Glutamatergic neuron (in vitro differentiated cells): ENCODE results near the gene IRAK3. TPM values are rescaled to one million over a fixed set of nuclear protein-coding genes. Genes with fewer than 3 reads are reported as not detected.
A peak's percentile ranks its signal among the peaks of the same experiment; 100 is the strongest.

Source experiments
- DNase-seq: peaks from one replicate; pipeline ENCODE4 v3.0.0; 2022
- H3K27ac Mint-ChIP-seq: one replicate; pipeline ENCODE4 v1.8.0; 2020; ENCODE audit warnings: mild to moderate bottlenecking, mixed read lengths, inconsistent platforms; ENCODE audit not compliant: unreplicated experiment
- H3K27me3 Mint-ChIP-seq: one replicate; pipeline ENCODE4 v1.8.0; 2020; ENCODE audit warnings: mild to moderate bottlenecking, moderate library complexity, mixed read lengths, inconsistent platforms; ENCODE audit not compliant: unreplicated experiment
- H3K36me3 Mint-ChIP-seq: one replicate; pipeline ENCODE4 v1.8.0; 2020; ENCODE audit warnings: mild to moderate bottlenecking, mixed read lengths, inconsistent platforms; ENCODE audit not compliant: unreplicated experiment
- H3K4me1 Mint-ChIP-seq: one replicate; pipeline ENCODE4 v1.8.0; 2020; ENCODE audit warnings: mild to moderate bottlenecking, low read depth, mixed read lengths, inconsistent platforms; ENCODE audit not compliant: unreplicated experiment
- H3K4me3 Mint-ChIP-seq: one replicate; pipeline ENCODE4 v1.8.0; 2020; ENCODE audit warnings: mild to moderate bottlenecking, mixed read lengths, inconsistent platforms; ENCODE audit not compliant: unreplicated experiment
- H3K9me3 Mint-ChIP-seq: one replicate; pipeline ENCODE4 v1.8.0; 2020; ENCODE audit warnings: mild to moderate bottlenecking, moderate library complexity, mixed read lengths, inconsistent platforms; ENCODE audit not compliant: unreplicated experiment
- total RNA-seq: library from RNA; stranded (reverse); fragmentation: NEBNext Ultra II Directional; extraction: Animal tissue kit (Norgen Biotek cat#: 25700); gene quantifications from one replicate; pipeline ENCODE4 v1.2.1, GENCODE V29; 2021; ENCODE audit not compliant: unreplicated experiment
- TF ChIP-seq, protein P1 (sequence below): fragments of 200-600 bp; sonication (generic); IDR thresholded peaks from one replicate; pipeline ENCODE4 v1.5.0; 2021; ENCODE audit not compliant: partially characterized antibody, unreplicated experiment

IRAK3 gene
- total RNA-seq, 1 donor from 2014 or later: 3.9 TPM

DNA sequence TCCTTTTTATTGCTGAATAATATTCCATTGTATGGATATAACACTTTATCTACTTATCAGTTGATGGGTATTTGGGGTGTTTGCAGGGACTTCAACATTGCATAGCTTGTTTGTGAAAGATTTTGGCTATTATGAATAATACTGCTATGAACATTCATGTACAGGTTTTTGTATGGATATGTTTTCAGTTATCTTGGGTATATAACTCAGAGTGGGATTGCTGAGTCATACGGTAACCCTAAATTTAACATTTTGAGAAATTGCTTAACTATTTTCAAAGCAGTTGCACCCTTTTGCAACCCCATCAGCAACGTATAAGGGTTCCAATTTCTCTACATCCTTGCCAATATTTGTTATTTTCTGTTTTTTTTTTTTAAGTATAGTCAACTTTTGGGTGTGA lies 86.0 kb downstream of the IRAK3 start:
- Mint-ChIP-seq H3K27me3 (no peaks in the 10 kb centered on the region), H3K4me3 (no peak overlapping the region), H3K9me3 (no peaks in the 10 kb centered on the region), H3K27ac (no peak overlapping the region), H3K4me1 (no peaks in the 10 kb centered on the region), H3K36me3 (no peaks in the 10 kb centered on the region)
- TF ChIP-seq, protein P1, sequence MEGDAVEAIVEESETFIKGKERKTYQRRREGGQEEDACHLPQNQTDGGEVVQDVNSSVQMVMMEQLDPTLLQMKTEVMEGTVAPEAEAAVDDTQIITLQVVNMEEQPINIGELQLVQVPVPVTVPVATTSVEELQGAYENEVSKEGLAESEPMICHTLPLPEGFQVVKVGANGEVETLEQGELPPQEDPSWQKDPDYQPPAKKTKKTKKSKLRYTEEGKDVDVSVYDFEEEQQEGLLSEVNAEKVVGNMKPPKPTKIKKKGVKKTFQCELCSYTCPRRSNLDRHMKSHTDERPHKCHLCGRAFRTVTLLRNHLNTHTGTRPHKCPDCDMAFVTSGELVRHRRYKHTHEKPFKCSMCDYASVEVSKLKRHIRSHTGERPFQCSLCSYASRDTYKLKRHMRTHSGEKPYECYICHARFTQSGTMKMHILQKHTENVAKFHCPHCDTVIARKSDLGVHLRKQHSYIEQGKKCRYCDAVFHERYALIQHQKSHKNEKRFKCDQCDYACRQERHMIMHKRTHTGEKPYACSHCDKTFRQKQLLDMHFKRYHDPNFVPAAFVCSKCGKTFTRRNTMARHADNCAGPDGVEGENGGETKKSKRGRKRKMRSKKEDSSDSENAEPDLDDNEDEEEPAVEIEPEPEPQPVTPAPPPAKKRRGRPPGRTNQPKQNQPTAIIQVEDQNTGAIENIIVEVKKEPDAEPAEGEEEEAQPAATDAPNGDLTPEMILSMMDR: no peak
- DNase-seq: no peak

DNA sequence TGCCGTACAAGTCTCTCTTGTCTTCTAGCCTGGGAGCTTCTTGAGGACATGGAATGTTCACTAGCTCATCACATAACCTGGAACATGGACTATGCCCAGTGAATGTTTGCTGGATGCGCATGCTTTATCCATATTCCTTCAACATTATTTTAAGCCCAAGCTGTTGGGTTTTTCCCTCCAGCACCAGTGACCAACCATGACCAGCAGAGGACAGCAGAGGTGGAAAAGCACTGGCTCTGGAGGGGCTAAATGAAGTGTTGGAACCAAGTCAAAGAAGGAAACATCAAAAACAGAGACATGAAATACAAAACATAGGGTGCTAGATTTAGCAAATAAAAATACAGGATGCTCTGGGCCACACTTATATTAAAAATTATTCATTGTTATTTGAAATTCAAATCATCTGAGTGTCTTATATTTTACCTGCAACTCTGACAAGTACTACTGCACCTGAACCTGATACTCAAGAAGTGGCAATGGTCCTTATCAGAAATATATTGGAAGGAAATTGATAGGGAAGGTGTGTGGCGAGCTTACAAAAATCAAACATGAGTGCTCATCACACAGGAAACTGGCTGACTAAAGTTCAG lies 90.2 kb downstream of the IRAK3 start:
- H3K27me3 Mint-ChIP-seq: no peaks in the 10 kb centered on the region
- H3K4me3 Mint-ChIP-seq: no peak overlapping the region
- H3K36me3 Mint-ChIP-seq: peaks cover 12% of the 10 kb centered on the region
- no peak overlapping the region for H3K27ac Mint-ChIP-seq
- TF ChIP-seq, protein P1: peak; percentile 39
- H3K4me1 Mint-ChIP-seq: no peaks in the 10 kb centered on the region
- DNase-seq: peak; percentile 19
- peaks cover 2% of the 10 kb centered on the region for H3K9me3 Mint-ChIP-seq

DNA sequence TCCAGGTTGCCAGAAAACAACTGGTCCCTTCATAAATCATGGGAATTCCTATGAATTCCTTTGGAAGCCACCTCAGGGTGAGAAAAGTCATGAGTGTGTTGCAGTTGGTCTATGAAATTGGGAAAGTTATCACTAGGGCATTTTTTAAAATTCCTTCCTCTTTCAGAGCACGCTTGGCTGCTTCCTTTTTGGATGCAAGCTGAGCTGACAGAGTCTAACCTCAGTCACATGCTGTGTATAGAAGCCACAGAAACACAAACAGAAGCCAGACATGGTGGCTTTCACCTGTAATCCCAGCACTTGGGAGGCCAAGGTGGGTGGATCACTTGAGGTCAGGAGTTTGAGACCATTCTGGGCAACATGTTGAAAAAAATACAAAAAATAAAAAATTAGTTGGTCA lies 91.5 kb downstream of the IRAK3 start:
- H3K36me3 Mint-ChIP-seq: peaks cover 12% of the 10 kb centered on the region
- no peaks in the 10 kb centered on the region for H3K27me3 Mint-ChIP-seq
- peaks cover 2% of the 10 kb centered on the region for H3K9me3 Mint-ChIP-seq
- no peak overlapping the region for H3K27ac Mint-ChIP-seq
- TF ChIP-seq, protein P1: no peak
- no peaks in the 10 kb centered on the region for H3K4me1 Mint-ChIP-seq
- H3K4me3 Mint-ChIP-seq: no peak overlapping the region
- DNase-seq: no peak

DNA sequence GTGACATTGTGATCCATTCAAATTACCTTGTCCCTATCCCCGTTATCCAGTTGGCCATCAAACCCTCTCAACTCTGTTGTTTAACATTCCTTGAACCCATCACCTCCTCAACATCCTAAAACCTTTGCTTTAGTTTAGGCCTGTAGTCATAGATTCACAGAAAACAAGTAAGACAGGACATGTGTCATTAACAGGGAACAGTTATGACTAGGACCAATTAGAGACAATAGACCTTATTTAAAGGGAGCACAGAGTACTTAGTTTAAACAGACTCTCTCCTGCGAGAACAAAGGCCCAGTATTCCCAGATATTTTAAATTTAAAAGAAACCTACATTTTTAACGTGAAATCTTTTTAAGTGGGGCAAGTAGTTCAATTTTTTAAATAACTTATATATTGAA lies 93.2 kb downstream of the IRAK3 start:
- TF ChIP-seq, protein P1: no peak
- no peak for DNase-seq
- peaks cover 12% of the 10 kb centered on the region for H3K36me3 Mint-ChIP-seq
- H3K27ac Mint-ChIP-seq: no peak overlapping the region
- peaks cover 2% of the 10 kb centered on the region for H3K9me3 Mint-ChIP-seq
- H3K4me3 Mint-ChIP-seq: no peak overlapping the region
- H3K4me1 Mint-ChIP-seq: no peaks in the 10 kb centered on the region
- H3K27me3 Mint-ChIP-seq: no peaks in the 10 kb centered on the region

DNA sequence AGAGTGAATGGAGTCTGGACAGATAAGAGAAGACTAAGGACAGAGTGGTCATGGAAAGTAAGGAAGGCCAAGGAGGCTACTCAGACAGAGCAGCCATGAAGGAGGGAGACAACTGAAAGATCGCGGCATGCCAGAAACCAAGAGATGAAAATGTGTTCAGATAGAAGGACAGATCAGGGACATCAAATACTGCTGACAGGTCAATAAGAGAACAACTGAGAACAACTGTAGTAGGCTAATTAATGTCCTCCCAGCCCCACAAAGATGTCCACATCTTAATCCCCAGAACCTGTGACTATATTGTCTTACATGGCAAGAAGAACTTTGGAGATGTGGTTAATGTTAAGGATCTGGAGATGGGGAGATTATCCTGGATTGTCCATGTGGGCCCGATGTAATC lies 98.3 kb downstream of the IRAK3 start:
- H3K36me3 Mint-ChIP-seq: peaks cover under 1% of the 10 kb centered on the region
- H3K4me1 Mint-ChIP-seq: no peaks in the 10 kb centered on the region
- H3K27me3 Mint-ChIP-seq: peaks cover 2% of the 10 kb centered on the region

More for the DNA sequence above, 98.3 kb downstream of the IRAK3 start:
- Mint-ChIP-seq H3K4me3 (no peak overlapping the region), H3K27ac (no peak overlapping the region), H3K9me3 (no peaks in the 10 kb centered on the region)
- TF ChIP-seq, protein P1: no peak
- DNase-seq: no peak
